ENCODE results near the gene DBNL. TPM values are rescaled to one million over a fixed set of nuclear protein-coding genes. Genes with fewer than 3 reads are reported as not detected.

The DBNL gene
- total RNA-seq, 3 donors from 2014 or later (not counting 1 experiment from before 2014, with no cell fraction given) = 123 to 129 (median 129) TPM

GRCh38 chr7:44102846-44103565 lies 58.5 kb downstream of the DBNL start:
- H3K27ac Mint-ChIP-seq = peak overlapping the region in 1 of 2 donors; percentile 11
- H3K4me1 Mint-ChIP-seq = peaks cover 7 to 12% of the 10 kb centered on the region in 2 donors

GRCh38 chr7:44103566-44103922 lies 59.0 kb downstream of the DBNL start:
- H3K4me3 ChIP-seq (ENCODE audit: low read length) = no peak overlapping the region
- peak overlapping the region in 1 of 2 donors; percentile 11 for H3K27ac Mint-ChIP-seq
- no peaks in the 10 kb centered on the region for H3K9me3 Mint-ChIP-seq
- H3K9me3 ChIP-seq (ENCODE audit: control insufficient read depth, insufficient read depth, low read length) = no peaks in the 10 kb centered on the region
- no peak overlapping the region for H3K27ac ChIP-seq (ENCODE audit: low read length)
- H3K4me1 Mint-ChIP-seq = peaks cover 7 to 12% of the 10 kb centered on the region in 2 donors
- peaks cover 4% of the 10 kb centered on the region for H3K27me3 ChIP-seq (ENCODE audit: control insufficient read depth, insufficient read depth, low read length)
- peak overlapping the region; percentile 49 for H3K4me3 Mint-ChIP-seq
- TF ChIP-seq CTCF (IDR thresholded peaks at IDR 0.05) = no peak
- H3K36me3 Mint-ChIP-seq = no peaks in the 10 kb centered on the region
- intact Hi-C loops (cut with micrococcal nuclease) = no loop called here
- 75% methylated on average over 8 of the region's 8 CpGs for WGBS (ENCODE audit: insufficient coverage)
- H3K4me1 ChIP-seq (ENCODE audit: control insufficient read depth, insufficient read depth, low read length) = peaks cover 20% of the 10 kb centered on the region
- no peak for ATAC-seq
- no peaks in the 10 kb centered on the region for H3K36me3 ChIP-seq (ENCODE audit: control insufficient read depth, insufficient read depth, low read length)
- H3K27me3 Mint-ChIP-seq (ENCODE audit: low read depth in 2 of 2) = peaks cover 0 to 14% of the 10 kb centered on the region in 2 donors
- DNase-seq = no peak

More at GRCh38 chr7:44102846-44103565, 58.5 kb downstream of the DBNL start:
- ATAC-seq (no peak), DNase-seq (no peak)
- no peaks in the 10 kb centered on the region for H3K9me3 ChIP-seq (ENCODE audit: control insufficient read depth, insufficient read depth, low read length)
- Mint-ChIP-seq H3K36me3 (no peaks in the 10 kb centered on the region), H3K27me3 (ENCODE audit: low read depth in 2 of 2) (peaks cover 0 to 14% of the 10 kb centered on the region in 2 donors), H3K9me3 (no peaks in the 10 kb centered on the region), H3K4me3 (peak overlapping the region; percentile 49)
- H3K27ac ChIP-seq (ENCODE audit: low read length) = no peak overlapping the region
- intact Hi-C loops (cut with micrococcal nuclease) = no loop called here
- WGBS (ENCODE audit: insufficient coverage) = 75% methylated on average over 8 of the region's 8 CpGs
- no peaks in the 10 kb centered on the region for H3K36me3 ChIP-seq (ENCODE audit: control insufficient read depth, insufficient read depth, low read length)
- TF ChIP-seq CTCF (IDR thresholded peaks at IDR 0.05) = no peak
- H3K27me3 ChIP-seq (ENCODE audit: control insufficient read depth, insufficient read depth, low read length) = peaks cover 4% of the 10 kb centered on the region
- H3K4me1 ChIP-seq (ENCODE audit: control insufficient read depth, insufficient read depth, low read length) = peaks cover 20% of the 10 kb centered on the region
- H3K4me3 ChIP-seq (ENCODE audit: low read length) = no peak overlapping the region

GRCh38 chr7:44103923-44104859 lies 59.7 kb downstream of the DBNL start, which contains the start of gene AEBP1:
AEBP1 (plus strand) TSS chr7:44104345; CDS start chr7:44104666, 321 bp downstream.
- Mint-ChIP-seq H3K27ac (peak within 1 kb of the TSS in 1 of 2 donors; percentile 27), H3K27me3 (ENCODE audit: low read depth in 2 of 2) (peaks cover 0 to 14% of the 10 kb centered on the region in 2 donors), H3K4me3 (peak within 1 kb of the TSS; percentile 74), H3K36me3 (no peaks in the 10 kb centered on the region), H3K9me3 (no peaks in the 10 kb centered on the region), H3K4me1 (peaks cover 7 to 12% of the 10 kb centered on the region in 2 donors)
- Histone ChIP-seq H3K36me3 (ENCODE audit: control insufficient read depth, insufficient read depth, low read length) (no peaks in the 10 kb centered on the region), H3K4me3 (ENCODE audit: low read length) (peak within 1 kb of the TSS; percentile 30), H3K27ac (ENCODE audit: low read length) (no peak within 1 kb of the TSS), H3K9me3 (ENCODE audit: control insufficient read depth, insufficient read depth, low read length) (no peaks in the 10 kb centered on the region), H3K4me1 (ENCODE audit: control insufficient read depth, insufficient read depth, low read length) (peaks cover 20% of the 10 kb centered on the region), H3K27me3 (ENCODE audit: control insufficient read depth, insufficient read depth, low read length) (peaks cover 4% of the 10 kb centered on the region)
- ATAC-seq = peak; percentile 59 to 82 (median 79)
- intact Hi-C loops (cut with micrococcal nuclease) = no loop called here
- DNase-seq = peak in 1 of 2 donors; percentile 51
- TF ChIP-seq CTCF (IDR thresholded peaks at IDR 0.05) = no peak
- 2% methylated on average over 63 of the region's 87 CpGs for WGBS (ENCODE audit: insufficient coverage)

All from natural killer cell (primary cell).